ENCODE measurements around the gene PURB.
"Not testable (repeated sequence)": the region's sequence is repeated elsewhere in the genome, so short reads cannot be mapped to it uniquely, and the experiment has no call there.

The PURB gene

DNA sequence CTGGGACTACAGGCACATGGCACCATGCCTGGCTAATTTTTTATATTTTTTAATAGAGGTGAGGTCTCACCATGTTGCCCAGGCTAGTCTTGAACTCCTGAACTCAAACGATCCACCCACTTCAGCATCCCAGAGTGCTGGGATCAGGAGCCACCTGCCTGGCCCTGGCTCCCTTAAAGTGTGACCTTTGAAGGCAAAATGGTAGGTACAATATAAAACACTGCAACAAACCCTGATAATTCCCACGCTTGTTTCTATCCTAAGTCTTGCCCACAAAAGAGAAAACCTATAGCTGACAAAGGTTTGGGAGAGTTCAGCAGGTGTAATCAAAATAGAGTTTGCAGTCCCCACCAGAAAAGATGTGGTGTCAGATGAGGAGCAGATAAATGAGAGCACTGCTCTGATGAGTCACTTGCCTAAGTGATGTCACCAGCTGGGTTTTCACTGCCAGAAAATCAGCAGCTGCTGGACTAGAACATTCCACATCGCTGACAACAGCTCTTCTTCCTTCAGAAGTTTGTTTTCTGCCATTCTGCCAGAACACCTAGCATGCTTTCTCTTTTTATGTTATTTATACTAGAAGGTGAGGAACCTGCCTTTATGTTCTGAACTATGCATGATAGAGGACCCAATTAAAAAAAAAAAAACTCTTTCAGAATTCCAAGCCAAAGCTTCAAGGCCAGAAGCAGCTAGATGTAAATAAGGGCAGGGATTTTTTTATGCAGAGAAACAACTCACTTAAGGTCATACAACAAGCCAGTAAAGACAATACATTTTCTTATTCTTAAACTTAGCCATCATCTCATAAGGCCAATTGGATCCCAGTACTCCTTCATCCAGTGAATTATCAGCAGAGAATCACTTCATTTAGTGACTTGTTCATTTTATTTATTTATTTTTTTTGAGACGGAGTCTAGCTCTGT is 18.0 kb downstream of the PURB start:
- DNase-seq (ENCODE audit: extremely low read depth, low read depth): no peak
- TF ChIP-seq, protein P1, sequence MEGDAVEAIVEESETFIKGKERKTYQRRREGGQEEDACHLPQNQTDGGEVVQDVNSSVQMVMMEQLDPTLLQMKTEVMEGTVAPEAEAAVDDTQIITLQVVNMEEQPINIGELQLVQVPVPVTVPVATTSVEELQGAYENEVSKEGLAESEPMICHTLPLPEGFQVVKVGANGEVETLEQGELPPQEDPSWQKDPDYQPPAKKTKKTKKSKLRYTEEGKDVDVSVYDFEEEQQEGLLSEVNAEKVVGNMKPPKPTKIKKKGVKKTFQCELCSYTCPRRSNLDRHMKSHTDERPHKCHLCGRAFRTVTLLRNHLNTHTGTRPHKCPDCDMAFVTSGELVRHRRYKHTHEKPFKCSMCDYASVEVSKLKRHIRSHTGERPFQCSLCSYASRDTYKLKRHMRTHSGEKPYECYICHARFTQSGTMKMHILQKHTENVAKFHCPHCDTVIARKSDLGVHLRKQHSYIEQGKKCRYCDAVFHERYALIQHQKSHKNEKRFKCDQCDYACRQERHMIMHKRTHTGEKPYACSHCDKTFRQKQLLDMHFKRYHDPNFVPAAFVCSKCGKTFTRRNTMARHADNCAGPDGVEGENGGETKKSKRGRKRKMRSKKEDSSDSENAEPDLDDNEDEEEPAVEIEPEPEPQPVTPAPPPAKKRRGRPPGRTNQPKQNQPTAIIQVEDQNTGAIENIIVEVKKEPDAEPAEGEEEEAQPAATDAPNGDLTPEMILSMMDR (IDR thresholded peaks at IDR 0.05; ENCODE audit: low read depth, low read length): no peak

GRCh38 chr7:44861949-44862348 is 23.4 kb downstream of the PURB start:
- not testable (repeated sequence) for DNase-seq (ENCODE audit: extremely low read depth, low read depth)

- DNase-seq (ENCODE audit: extremely low read depth, low read depth): no peak
- TF ChIP-seq, protein P1 (IDR thresholded peaks at IDR 0.05; ENCODE audit: low read depth, low read length): no peak
These were observed 27.2 kb downstream of the PURB start for GRCh38 chr7:44858161-44858560.

GRCh38 chr7:44854644-44855364 is 30.5 kb downstream of the PURB start:
- no peak for DNase-seq (ENCODE audit: extremely low read depth, low read depth)
- TF ChIP-seq, protein P1 (IDR thresholded peaks at IDR 0.05; ENCODE audit: low read depth, low read length): no peak

DNA sequence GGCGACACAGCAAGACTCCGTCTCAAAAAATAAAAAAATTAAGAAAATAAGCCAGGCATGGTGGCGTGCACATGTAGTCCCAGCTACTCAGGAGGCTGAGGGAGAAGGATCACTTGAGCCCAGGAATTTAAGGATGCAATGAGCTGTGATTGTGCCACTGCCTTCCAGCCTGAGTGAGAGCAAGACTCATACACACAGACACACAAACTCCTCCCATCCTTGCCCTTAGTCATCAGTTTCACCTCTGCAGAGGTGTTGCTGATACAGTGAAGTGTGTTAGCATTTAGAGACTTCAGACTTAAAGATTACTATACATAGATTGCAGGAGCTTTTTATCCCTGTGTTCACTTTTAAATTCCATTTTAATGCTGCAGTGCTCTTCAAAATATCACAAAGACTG is 31.9 kb downstream of the PURB start:
- TF ChIP-seq, protein P1 (IDR thresholded peaks at IDR 0.05; ENCODE audit: low read depth, low read length): no peak

DNA sequence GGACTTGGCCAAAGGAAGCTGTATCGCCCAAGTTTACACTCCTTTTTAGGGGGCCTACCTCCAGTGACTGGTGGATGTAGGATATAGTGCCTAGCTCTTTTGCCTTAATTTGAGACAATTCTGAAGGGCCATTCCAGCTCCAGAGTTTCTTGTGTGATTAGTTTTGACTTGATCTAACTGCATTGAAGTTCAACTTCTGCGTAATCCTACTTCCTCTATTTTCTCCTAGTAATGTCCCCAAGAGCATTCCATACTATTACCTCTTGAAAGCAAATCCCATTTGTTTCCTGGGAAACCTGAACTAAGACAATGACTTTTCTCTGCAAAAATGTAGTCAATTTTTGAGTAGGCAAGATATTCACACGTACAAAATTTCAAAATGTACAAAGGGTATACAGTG is 32.7 kb downstream of the PURB start:
- DNase-seq (ENCODE audit: extremely low read depth, low read depth): no peak

More for the DNA sequence above, 31.9 kb downstream of the PURB start:
- no peak for DNase-seq (ENCODE audit: extremely low read depth, low read depth)

GRCh38 chr7:44849885-44850544 is 35.3 kb downstream of the PURB start:
- no peak for DNase-seq (ENCODE audit: extremely low read depth, low read depth)
- TF ChIP-seq, protein P1 (IDR thresholded peaks at IDR 0.05; ENCODE audit: low read depth, low read length): no peak

More for the DNA sequence above, 32.7 kb downstream of the PURB start:
- TF ChIP-seq, protein P1 (IDR thresholded peaks at IDR 0.05; ENCODE audit: low read depth, low read length): no peak
